22Rv1 (cell line): ENCODE data around the gene ONECUT1.
A peak's percentile ranks its signal among the peaks of the same experiment; 100 is the strongest.

ENCODE experiments used
- ZFX ChIP-seq: fragments of 450-650 bp; IDR thresholded peaks from 2 replicates; pipeline ENCODE4 v1.6.1; 2017; ENCODE audit warnings: antibody characterized with exemption, borderline replicate concordance
- TF ChIP-seq, protein P1 (sequence below): fragments of 450-650 bp; IDR thresholded peaks from 2 replicates; pipeline ENCODE4 v1.5.1; 2017; ENCODE audit warnings: mild to moderate bottlenecking

DNA sequence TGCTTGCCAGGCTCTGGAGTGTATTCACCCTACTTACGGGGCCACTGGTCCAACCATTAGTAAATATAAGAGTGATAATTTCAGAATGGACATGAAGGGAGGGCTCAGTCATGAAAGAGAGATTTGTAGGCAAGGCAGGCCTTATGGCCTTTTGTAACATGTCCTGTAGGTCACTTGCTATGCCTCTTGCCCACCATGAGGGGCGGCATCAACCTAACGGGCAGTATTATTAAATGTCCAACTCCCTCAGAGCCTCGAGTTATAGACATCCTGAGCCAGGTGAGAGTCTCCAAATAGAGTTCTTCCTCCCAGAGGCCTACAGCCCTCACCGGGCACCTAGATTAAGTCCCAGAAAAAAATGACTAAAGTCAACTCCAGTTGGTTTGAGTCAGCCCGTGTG is 30.2 kb downstream of the ONECUT1 start:
- TF ChIP-seq, protein P1, sequence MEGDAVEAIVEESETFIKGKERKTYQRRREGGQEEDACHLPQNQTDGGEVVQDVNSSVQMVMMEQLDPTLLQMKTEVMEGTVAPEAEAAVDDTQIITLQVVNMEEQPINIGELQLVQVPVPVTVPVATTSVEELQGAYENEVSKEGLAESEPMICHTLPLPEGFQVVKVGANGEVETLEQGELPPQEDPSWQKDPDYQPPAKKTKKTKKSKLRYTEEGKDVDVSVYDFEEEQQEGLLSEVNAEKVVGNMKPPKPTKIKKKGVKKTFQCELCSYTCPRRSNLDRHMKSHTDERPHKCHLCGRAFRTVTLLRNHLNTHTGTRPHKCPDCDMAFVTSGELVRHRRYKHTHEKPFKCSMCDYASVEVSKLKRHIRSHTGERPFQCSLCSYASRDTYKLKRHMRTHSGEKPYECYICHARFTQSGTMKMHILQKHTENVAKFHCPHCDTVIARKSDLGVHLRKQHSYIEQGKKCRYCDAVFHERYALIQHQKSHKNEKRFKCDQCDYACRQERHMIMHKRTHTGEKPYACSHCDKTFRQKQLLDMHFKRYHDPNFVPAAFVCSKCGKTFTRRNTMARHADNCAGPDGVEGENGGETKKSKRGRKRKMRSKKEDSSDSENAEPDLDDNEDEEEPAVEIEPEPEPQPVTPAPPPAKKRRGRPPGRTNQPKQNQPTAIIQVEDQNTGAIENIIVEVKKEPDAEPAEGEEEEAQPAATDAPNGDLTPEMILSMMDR: peak; percentile 14; the same call in 1 of the 2 replicates
- no peak for TF ChIP-seq ZFX
